Tibial nerve (tissue), 4 donors: Measurements from ENCODE around the gene MROH7.

Experiments used
- CTCF ChIP-seq, 5 experiments: fragments of 200-600 bp in 3 of 5; fragments of 450-650 bp in 2 of 5; sonication (generic) in 3 of 5; IDR thresholded peaks; one replicate each; pipeline ENCODE4 v1.5.1; 2016 to 2019; ENCODE audit warnings: antibody characterized with exemption in 5 of 5, mild to moderate bottlenecking in 3 of 5, moderate library complexity in 2 of 5
- EP300 ChIP-seq, 2 donors: sonication (generic); formaldehyde crosslinking; IDR thresholded peaks; one replicate each; pipeline ENCODE4 v1.6.1; 2017; ENCODE audit warnings: antibody characterized with exemption in 2 of 2, mild to moderate bottlenecking in 1 of 2

DNA sequence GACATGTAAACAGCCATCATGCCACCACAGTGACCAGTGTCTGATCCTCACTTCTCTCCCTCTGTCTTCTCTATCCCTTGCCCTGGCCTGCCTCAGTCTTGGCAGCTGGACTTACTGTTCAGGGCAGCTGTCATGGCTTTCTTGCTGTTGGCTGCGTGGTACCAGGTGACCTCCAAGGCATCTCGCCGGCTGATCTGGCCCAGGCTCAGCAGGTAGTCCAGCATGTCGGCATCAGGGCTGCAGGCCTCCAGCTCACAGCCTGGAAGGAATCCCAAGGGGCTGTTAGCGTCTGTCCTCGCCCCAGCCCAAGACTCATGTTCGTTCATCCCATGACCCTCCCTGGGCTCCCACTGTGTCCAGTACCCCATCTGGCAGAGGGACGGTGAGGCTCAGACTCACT, 21.8 kb upstream of the MROH7 start:
- no peak for TF ChIP-seq EP300 (IDR thresholded peaks at IDR 0.05)
- TF ChIP-seq CTCF (IDR thresholded peaks at IDR 0.05), result no peak
